Activated CD8-positive, alpha-beta memory T cell treated with anti-CD3 and anti-CD28 coated beads, Interleukin-2, amount 50 U/mL, for 4 hours (primary cell): Measurements from ENCODE around the gene CDC42EP4.

Experiments used
- DNase-seq: peaks from one replicate; pipeline ENCODE4 v3.0.0-alpha.2; 2020

CDC42EP4 gene

DNA sequence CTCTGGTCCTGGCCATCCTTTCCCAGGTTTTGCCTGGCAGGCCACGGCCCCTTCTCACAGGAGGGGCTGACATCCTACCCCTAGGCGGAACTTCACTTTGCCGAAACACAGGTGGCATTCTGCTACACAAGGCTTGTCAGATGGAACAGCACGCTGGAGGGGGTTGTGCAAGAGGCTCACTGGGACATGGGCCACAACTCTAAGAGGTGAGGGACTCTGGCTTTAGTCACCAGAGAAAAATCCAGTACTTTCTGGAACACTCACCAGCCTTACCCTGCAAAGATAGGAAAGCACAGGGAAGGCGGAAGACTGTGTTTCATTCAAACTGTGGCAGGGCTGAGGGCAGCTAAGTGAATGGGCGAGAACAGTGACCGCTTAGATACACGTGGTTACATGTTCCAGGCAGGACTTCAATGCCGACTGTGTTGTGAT is 18.3 kb downstream of the CDC42EP4 start:
- no peak for DNase-seq

DNA sequence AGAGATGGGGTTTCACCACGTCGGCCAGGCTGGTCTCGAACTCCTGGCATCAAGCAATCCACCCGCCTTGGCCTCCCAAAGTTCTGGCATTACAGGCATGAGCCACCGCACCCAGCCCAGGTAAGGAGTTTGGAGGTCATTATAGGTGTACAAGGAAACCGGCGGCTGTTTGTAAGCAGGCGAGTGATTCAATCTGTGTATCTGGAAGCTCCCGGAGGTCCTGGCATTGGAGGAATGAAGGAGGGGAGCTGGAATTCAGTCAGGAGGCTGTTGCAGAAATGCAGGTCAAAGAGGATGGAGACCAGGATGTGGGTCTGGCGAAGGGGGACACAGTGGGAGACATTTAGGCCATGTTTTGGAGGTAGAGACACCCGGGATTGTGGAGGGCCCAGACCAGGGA is 18.8 kb downstream of the CDC42EP4 start:
- no peak for DNase-seq

DNA sequence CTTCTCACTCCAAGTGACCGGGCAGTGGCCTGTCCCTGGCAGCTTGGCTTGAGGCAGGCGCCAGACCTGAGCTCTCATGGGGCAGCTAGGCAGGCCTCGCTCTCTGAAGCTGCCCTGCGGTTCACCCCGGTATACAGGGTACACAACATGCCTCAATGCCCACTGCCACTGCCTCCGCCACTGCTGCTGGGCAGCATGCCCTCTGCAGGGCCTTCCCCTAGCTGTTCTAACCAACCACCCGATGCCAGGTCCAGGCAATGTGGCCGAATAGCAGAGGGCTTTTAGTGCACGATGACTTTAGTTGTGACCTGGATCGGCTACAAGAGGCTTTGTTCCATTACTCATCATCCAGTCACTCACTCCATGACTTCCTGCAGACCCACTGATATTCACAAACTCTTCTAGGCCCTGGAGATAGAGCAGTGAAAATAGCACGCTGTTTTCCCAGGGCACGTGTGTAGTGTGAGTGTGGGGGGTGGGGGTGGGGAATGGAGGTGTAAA is 19.7 kb downstream of the CDC42EP4 start:
- no peak for DNase-seq

DNA sequence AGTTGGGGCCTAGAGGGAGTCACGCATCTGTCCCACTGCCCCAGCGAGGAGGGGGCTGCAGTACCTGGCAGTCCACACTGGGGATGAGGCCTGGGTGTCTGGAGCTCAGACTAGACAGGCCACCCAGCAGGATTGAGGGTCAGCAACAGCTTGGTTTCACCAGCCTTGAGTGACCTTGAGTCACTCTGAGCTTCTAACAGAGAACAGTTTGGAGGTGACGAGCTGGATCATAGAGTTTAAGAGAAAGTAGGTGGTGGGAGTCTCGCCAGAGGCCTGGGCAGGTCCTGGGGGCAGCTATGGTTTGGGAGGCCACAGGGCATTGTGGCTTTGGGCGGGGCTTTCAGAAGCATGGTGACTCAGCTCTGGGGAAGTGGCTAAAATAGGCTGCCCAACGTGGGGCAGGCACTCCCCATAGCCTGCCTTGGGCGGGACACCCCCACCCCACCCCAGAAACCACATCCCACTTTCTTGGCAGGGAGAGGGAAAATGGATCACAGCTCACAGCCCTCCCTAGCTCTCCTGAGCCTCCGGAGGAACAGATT is 20.5 kb downstream of the CDC42EP4 start:
- DNase-seq = no peak

DNA sequence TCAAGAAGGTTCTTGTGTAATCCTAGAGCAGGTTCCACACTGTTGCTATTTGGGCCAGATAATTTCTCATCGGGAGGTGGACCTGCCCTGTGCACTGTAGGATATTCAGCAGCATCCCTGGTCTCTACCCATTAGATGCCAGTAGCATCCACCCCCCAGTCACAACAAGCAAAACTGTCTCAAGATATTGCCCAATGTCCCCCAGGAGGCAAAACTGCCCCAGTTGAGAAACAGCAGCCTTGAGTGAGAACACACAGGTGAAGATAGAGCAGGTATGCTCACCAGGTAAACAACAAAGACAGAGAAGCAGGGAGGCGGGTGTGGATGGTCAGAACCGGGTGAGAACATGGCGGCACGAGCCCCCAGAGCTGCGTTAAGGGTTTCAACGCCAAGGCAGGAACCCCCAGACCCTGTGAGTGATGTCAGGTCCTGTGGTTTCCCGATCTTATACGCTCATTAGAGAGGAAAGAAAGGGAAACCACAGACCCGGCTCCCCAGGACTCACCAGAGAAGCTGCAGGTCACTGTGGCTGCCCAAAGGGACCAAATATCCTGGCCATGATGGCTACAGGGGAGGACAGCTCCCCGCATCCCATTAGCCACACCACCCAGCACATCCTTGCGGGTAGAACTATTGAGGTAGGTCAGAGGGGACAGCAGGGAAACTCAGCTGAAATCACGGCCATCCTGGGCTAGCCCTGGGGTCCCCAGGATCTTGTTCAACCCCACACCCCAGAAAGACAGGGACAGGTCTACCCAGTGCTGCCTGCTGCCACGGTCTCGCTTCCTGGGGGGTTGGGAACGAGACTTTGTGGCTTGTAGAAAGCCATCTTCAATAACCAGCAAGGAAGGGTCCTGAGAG is 21.2 kb downstream of the CDC42EP4 start:
- no peak for DNase-seq

DNA sequence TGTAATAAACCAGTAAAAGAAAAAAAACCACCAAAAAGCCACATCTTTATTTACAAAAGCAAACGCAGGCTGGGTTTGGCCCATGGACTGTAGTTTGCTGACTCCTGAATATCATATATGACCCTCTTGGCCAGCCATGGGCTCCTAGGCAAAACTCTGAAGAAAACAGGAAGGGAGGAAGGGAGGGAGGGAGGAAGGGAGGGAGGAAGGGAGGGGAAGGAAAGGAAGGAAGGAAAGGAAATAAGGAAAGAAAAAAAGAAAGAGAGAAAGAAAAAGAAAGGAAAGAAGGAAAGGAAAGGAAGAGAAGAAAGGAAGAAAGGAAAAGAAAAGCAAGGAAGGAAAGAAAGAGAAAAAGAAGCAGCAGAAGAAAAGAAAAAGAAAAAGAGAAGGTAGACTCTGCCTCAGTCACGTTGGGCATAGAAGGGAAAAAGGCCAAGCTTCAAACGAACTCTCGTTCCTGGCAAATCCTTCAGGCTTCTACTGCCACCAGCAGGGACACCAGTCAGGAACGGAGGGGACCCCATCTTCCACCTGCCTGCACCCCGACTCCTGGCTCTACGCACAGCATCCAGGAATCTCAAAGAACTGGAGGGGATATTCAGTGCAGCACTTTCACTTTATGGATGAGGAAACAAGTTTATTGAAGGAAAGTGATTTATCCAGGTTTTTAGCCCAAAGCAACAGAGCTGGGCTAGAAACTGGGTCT is 22.1 kb downstream of the CDC42EP4 start:
- DNase-seq = no peak

DNA sequence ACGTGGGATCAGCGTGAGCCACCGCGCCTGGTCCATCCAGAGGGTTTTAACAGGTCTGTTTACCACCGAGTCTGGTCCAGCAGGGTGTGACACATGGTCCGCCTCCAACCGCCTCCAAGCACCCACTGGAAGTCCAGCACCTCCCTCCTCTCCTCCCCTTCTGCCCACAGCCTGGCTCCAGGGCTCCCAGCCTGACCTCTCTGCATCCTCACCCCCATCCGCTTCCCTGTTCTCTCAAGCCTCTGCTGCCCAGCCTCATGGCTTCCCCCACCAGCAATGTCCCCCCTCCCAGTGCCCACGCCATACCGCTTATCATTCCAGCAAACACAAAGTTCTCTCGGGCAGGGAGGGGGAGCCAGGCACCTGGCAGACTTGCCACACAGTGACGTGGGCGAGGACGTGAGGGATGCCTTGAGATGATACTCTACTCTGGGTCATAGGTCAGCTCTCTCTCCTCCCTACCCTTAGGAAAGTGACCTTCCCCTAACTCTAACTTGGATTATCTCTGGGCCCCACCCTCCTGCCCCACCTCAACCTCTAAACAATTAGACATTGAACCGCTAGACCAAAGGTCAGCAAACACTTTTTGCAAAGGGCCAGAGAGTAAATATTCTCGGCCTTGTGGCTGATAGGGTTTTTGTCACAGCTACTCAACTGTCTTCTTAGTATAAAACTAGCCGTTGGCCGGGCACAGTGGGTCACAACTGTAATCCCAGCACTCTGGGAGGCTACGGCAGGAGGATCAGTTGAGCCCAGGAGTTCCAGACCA is 23.1 kb downstream of the CDC42EP4 start:
- DNase-seq = no peak

DNA sequence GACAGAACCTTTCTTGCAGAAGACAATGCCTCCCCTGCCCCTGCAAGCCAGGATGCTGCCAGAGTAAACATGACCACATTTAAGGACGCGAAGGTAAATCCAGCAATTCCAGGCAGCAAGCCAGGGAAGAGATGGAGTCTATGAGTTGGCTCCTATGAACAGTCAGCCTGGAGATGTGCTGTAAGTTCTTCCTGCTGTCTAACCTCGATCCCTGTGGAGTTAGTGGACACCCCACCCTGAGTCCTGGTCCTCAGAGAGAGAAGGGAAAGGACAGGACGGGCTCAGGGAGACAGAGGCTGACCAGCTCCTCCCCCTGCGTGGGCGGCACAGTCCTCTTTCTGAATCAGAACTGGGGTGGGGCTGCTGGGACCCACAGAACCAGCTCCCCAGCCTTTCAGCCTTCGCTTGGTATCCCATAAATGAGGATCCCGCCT is 24.9 kb downstream of the CDC42EP4 start:
- no peak for DNase-seq

DNA sequence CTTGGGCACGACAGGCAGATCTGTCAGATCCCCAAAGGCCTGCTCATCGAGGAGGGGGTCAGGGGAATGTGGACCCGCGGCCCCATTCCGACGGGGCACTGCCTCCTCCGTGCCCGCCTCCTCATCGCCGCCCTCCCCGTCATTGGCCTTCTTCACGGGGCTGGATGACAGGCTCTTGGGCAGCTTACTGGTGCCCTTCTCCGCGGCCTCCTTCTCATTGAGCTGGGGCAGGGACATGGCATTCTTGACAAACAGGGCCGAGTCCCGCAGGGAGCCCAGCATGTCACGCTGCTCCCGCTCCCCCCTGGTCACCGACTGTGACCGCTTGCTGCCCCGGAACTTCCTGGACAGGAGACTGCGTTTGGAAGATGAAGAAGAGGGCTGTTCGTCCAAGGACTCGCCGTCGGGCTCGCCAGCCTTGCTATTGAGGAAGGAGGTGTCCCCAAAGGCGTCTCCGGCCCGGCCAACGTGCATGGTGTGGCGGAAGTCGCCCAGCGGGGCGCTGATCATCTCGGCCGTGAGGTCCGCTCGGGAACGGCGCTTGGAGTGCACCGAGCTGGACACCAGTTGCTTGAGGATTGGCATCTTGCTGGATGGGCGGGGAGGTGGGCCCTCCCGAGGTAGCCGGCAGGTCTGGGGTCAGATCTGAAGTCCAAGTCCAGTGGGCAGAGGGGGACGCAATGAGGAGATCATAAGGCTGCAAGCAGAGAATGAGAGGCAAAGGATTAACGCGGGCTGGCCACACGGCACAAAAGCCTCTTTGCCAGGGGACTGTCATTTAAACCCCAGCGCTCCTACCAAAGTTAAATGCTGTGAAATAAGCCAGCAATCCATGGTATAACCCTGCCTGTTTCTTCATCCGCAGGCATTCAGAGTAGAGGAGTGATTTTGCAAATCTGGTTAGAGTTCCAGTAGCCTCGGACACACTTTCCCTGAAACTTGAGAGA is 25.6 kb downstream of the CDC42EP4 start:
- no peak for DNase-seq

DNA sequence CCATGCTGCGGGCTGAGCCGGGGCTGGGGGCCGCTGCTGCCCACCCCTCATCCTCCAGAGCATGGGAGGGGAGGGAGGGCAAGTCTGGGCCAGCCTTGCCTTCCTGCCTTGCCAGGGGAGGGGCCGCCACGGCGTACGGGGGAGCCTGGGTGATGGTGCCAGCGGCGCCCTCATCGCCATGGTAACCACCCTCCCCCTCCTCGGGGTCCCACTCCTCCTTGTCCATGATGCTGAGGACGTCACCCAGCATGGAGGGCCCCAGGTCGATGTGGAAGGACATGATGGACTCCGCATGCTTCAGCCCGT is 26.2 kb downstream of the CDC42EP4 start:
- DNase-seq = no peak

DNA sequence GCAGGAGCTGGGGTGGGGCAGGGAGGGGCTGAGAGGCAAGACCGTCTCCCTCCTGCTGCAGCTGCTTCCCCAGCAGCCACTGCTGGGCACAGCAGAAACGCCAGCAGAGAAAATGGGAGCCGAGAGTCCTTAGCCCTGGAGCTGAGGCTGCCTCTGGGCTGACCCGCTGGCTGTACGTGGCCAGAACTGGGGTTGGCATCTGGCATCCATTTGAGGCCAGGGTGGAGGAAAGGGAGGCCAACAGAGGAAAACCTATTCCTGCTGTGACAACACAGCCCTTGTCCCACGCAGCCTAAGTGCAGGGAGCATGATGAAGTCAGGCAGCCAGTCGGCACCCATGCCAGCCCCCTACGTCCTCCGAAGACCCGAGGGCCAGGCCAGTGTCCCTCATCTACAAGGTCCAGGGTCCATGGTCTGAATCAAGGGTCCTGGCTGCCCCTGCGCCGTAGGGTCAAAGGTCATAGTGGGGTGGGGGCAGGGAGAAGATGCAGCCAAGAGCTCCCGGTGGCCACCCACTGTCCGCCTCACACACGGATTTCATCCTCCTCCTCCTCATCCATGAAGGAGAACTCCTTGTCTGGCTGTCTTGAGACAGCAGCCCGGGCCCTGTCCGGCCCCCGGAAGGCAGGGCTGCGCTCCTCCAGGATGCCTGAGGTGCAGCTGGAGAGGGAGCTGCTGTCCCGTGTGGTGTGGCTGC is 26.7 kb downstream of the CDC42EP4 start:
- no peak for DNase-seq

DNA sequence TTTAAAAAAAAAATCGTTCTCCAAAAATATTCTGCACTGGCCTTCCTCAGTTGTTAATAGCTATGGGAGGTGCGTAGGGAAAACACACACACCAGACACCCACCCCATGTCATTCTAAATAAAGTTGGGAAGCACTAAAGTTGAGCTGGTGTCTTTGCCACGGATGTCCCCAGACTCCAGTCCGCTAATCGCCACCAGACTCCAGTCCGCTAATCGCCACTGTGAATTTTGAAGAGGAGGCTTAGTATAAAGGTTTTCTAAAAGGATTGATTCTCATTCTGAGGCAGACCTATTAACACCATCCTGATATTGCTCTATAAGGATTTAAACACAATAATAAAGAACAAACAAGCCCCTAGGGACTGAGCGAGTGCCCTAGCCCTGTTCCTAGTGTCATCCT is 27.4 kb downstream of the CDC42EP4 start:
- no peak for DNase-seq

DNA sequence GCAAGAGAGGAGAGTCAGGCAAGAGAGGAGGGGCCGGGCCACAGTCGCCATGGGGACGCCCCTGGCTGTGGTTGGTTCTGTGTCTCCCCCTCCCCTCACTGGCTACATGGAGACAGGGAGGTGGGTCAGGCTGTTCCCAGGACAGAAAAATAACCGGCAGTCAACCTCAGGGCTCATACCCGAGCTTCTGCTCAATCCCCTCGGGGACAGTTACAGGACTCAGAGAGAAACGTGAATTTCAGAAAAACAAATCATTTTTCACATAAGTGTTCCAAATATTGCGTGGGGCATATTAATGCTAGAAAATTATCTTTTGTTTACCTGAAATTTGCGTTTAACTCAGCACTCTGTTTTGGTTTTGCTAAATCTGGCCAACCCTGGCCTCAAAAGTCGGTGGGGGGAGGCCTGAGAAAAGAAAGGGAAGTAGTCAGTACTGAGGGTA is 27.9 kb downstream of the CDC42EP4 start:
- DNase-seq = no peak

DNA sequence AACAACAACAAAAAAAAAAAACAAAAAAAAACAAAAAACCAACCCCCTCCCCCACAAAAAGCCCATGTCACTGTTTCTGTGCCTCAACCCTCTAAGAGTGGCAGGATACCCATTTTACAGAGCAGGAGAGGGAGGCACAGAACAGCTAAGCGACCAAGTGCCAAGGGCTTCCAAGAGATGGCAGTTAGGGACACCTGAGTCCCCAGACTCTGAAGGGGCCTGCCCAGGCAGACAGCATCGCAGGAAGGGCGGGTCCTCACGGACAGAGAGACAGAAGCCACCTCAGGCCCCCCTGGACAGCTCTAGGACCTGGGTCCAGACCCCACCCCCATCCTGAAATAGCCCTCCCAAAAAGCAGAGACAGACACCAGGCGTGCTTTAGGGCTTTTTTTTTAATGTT is 28.6 kb downstream of the CDC42EP4 start:
- DNase-seq = no peak

DNA sequence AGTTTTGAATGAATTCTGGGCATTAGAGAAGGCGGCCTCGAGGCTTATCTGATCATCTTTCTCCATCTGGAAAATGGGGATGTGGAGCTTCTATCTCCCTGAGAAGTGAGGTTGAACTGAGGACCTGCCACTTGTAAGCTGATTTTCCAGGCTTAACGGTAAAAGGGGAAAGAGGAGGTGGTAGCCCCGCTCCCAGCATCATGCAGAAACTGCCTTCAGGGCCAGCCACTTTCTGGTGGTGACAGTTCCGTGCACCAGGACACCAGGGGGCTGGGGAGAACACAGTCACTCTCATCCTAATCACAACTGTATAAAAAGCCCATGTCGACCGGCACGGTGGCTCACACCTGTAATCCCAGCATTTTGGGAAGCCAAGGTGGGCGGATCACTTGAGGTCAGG is 29.2 kb downstream of the CDC42EP4 start:
- DNase-seq = no peak

DNA sequence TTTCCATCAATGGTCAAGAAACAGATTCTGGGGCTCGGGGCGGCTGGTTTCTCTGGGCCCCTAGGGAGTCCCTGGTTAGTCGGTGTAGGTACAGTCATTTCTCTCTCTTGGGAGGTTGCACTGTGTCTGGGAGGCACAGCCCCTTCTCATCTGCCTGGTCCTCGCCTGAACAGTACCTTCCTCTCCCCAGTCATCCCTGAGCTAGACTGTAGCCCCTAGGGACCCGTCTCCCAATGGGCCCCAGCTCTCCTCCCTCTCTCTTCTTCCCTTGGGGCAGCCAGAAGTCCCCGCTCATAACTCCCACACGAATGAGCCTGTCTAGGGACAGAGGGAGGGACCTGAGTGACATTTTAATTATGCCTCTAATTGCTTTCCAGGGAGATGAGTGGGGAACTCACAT is 29.9 kb downstream of the CDC42EP4 start:
- DNase-seq = no peak

DNA sequence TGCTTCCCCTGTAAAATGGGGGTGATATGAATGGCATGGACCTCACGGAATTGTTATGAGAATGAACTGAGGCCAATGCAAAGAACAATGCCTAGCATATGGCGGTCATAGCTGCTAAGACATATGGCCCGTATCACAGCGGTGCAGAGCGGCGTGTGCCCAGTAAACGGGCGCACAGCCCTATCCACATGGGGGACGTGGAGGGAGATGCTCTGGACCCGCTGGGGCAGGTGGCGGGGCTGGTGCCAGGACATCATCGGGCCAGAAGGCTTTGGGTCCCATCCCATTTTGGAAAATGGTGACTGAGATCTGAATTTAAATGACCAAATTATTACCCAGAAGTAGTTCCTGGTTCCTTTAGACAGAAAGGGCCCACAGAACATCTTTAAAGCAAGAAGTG is 31.6 kb downstream of the CDC42EP4 start:
- DNase-seq = no peak

DNA sequence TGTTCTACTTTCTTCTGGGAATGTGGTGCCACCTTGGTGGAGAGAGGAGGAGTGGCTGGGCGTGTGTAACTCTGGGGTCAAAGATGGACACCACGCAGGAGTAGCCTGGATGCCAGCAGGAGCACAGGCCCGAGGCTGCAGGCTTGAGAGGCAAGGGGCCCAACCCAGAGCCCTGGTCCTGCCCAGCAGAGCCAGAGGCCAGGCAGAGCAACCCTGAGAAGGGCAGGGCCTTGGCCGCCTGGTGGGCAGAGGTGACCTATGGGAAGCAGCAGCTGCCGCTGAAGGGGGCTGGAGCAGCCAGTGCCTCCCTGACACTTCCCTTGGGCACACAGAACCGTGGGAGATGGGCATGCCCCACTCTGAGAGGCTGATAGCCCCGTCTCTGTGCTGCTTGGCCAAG is 32.1 kb downstream of the CDC42EP4 start:
- DNase-seq = no peak

DNA sequence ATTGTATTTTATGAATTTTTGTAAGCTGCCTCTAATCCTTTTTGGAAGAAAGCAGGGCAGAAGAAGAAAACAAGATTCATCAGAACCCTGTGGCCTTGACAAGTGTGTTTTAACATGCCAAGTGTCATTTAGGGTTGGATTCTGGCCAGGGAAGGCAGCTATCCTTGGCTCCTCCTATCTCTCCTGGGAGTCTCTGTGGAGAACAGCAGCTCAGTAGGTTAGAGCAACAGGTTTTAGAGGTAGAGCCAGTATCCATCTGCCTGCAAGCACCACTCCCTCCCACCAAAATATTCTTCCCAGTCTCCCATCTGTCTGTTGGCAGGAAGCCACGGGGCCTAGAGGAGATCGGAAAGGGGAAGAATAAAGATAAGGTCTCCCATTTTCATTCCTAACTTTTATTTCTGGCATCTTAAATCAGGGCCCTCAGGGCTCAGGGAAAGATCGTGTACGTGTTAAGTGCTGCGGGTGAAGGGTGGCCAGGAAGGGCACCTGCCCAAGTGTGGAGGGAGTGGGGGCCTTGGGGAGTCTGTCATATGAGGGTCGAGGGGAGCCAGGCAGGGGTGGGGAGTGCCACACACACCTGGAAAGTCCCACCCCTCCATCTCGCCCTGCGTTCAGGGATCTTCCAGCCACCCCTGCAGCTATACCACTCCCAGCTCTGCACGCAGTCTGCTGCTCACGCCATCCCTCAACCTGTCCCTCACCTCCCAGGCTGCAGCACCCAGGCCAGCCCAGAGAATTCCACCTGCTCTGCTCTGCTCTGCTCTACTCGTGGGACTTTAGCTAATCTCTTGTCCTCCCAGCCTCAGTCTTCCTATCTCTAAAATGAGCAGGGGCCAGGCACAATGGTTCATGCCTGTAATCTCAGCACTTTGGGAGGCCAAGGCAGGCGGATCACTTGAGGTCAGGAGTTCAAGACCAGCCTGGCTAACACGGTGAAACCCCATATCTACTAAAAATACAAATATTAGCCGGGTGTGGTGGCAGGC is 33.0 kb downstream of the CDC42EP4 start:
- DNase-seq = no peak

DNA sequence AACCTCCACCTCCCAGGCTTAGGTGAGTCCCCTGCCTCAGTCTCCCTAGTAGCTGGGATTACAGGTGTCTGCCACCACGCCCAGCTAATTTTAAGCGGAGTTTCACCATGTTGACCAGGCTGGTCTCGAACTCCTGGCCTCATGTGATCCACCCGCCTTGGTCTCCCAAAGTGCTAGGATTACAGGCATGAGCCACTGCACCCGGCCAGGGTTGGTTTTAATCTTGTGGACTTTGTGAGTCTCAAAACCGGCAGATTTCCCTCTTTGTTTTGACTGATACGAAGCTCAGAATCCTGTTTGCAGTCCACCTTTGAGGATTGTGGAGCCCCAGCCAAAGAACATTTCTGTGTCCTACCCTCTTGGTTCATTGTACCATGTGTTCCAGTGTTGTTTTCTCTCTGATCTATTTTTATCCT is 33.7 kb downstream of the CDC42EP4 start:
- no peak for DNase-seq
